HepG2 (cell line): ENCODE results near the gene MMP10. TPM values are rescaled to one million over a fixed set of nuclear protein-coding genes. Genes with fewer than 3 reads are reported as not detected.

Experiments
- ESRRA ChIP-seq: sonication (generic); formaldehyde crosslinking; IDR thresholded peaks from 2 replicates; pipeline ENCODE4 v1.5.1; 2020; ENCODE audit warnings: mild to moderate bottlenecking, low read depth, missing genetic modification reagents
- HNRNPH1 ChIP-seq: fragments of 200-400 bp; formaldehyde crosslinking; optimal IDR thresholded peaks from 2 replicates; pipeline ENCODE3; 2017; ENCODE audit warnings: mild to moderate bottlenecking, low read depth, low read length
- HOXA7 ChIP-seq: sonication (generic); formaldehyde crosslinking; IDR thresholded peaks from 2 replicates; pipeline ENCODE4 v1.8.1; 2022; ENCODE audit warnings: mild to moderate bottlenecking, missing genetic modification reagents, moderate library complexity
- NPAS2 ChIP-seq: sonication (generic); formaldehyde crosslinking; IDR thresholded peaks from 2 replicates; pipeline ENCODE4 v1.8.0; 2022; ENCODE audit warnings: mild to moderate bottlenecking, missing genetic modification reagents, borderline replicate concordance
- SP1 ChIP-seq, 2 experiments: fragments of 450-650 bp in 1 of 2; sonication (generic) in 1 of 2; formaldehyde crosslinking in 1 of 2; IDR thresholded peaks; 2 replicates each; pipeline versions ENCODE4 v1.4.0 to v1.6.1; 2016 to 2020; ENCODE audit warnings: missing genetic modification reagents in 1 of 2
- TAF1 ChIP-seq: sonication (generic); formaldehyde crosslinking; IDR thresholded peaks from 2 replicates; pipeline ENCODE4 v1.4.0; 2020; ENCODE audit warnings: missing genetic modification reagents
- ZNF589 ChIP-seq: sonication (generic); formaldehyde crosslinking; conservative IDR thresholded peaks from 2 replicates; pipeline ENCODE4 v1.8.0; 2022; ENCODE audit warnings: mild to moderate bottlenecking, moderate library complexity, missing genetic modification reagents
- ZNF614 ChIP-seq: IDR thresholded peaks from 2 replicates; pipeline ENCODE4 v1.6.1; 2018; ENCODE audit warnings: missing biosample characterization, missing genetic modification reagents, inconsistent platforms, borderline replicate concordance
- ZNF720 ChIP-seq: sonication (generic); formaldehyde crosslinking; IDR thresholded peaks from 2 replicates; pipeline ENCODE4 v1.4.0; 2020; ENCODE audit warnings: missing genetic modification reagents
- polyA plus RNA-seq, 8 experiments: library from polyadenylated mRNA; depleted of rRNA in 3 of 8; stranded (reverse) in 7 of 8; unstranded in 1 of 8; fragments of >200 nt; fragmentation: Illumina TruSeq in 4 of 8; extraction: Trizol in 4 of 8; gene quantifications; 2 replicates each; pipeline versions ENCODE4 v1.2.1 to v1.2.3, GENCODE V29; 2011 to 2016; ENCODE audit warnings: low read depth in 4 of 8, missing spikeins in 1 of 8, mixed read lengths in 1 of 8; ENCODE audit not compliant: insufficient read depth in 1 of 8
- total RNA-seq, 5 experiments: library from RNA; depleted of rRNA; stranded (reverse); fragments of >200 nt; fragmentation: Illumina TruSeq; extraction: Trizol; gene quantifications; 2 replicates each; pipeline ENCODE4 v1.2.3, GENCODE V29; 2016; ENCODE audit warnings: low read depth in 1 of 5
- TF ChIP-seq, protein P1 (sequence below): sonication (generic); formaldehyde crosslinking; IDR thresholded peaks from 2 replicates; pipeline ENCODE4 v1.8.0; 2022; ENCODE audit warnings: mild to moderate bottlenecking, missing genetic modification reagents, moderate library complexity
- TF ChIP-seq, protein P2 (sequence below): sonication (generic); formaldehyde crosslinking; IDR thresholded peaks from 2 replicates; pipeline ENCODE4 v1.5.0; 2020; ENCODE audit warnings: mild to moderate bottlenecking, missing genetic modification reagents, borderline replicate concordance
- TF ChIP-seq, protein P3 (sequence below): sonication (generic); formaldehyde crosslinking; IDR thresholded peaks from 2 replicates; pipeline ENCODE4 v1.5.0; 2020; ENCODE audit warnings: mild to moderate bottlenecking, missing genetic modification reagents

MMP10 gene
- total and polyA plus RNA-seq, 2 of the 13 experiments (the other 11 are each of a cell fraction or from before 2014, with no cell fraction given) = 0.03 TPM; not detected in 1

DNA sequence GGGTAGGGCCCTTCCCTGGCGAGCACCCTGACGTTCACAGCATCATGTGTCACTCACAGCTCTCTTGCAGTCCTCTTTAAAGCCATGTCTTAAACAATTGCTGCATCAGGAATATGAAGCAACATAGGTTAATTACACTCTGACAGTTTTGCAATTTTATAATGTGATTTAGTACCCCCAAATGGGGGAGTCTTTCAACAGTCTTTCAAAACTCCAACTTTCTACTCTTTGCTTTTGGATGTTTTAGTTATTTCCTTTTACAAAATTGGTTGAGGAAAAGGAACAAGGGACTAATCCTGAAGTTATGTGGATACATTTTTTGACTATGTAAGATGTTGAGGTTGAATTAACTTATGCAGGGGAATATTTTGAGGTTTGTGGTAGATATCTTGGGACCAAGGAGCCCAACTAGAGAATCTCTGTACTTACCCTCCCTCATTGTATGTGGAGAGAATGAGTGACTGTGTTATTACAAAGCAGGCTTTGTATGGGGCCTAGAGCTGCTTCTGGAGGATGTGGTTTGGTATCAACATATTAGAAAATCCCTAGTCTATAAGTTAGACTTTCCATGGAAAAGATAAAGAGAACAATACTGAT, 55.4 kb downstream of the MMP10 start, which contains the start of gene MMP8 (continued):
- TF ChIP-seq, protein P1, sequence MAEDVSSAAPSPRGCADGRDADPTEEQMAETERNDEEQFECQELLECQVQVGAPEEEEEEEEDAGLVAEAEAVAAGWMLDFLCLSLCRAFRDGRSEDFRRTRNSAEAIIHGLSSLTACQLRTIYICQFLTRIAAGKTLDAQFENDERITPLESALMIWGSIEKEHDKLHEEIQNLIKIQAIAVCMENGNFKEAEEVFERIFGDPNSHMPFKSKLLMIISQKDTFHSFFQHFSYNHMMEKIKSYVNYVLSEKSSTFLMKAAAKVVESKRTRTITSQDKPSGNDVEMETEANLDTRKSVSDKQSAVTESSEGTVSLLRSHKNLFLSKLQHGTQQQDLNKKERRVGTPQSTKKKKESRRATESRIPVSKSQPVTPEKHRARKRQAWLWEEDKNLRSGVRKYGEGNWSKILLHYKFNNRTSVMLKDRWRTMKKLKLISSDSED (CRISPR knock-in tag) = no peak
- TF ChIP-seq HNRNPH1 (no peak), ZNF720 (CRISPR knock-in tag) (no peak), ESRRA (CRISPR knock-in tag) (no peak), ZNF614 (no peak), SP1 (IDR thresholded peaks at IDR 0.05) (no peak), SP1 (CRISPR knock-in tag; IDR thresholded peaks at IDR 0.05) (no peak), HOXA7 (CRISPR knock-in tag) (no peak), TAF1 (CRISPR knock-in tag) (no peak), NPAS2 (CRISPR knock-in tag) (no peak), ZNF589 (CRISPR knock-in tag) (no peak)
- TF ChIP-seq, protein P2, sequence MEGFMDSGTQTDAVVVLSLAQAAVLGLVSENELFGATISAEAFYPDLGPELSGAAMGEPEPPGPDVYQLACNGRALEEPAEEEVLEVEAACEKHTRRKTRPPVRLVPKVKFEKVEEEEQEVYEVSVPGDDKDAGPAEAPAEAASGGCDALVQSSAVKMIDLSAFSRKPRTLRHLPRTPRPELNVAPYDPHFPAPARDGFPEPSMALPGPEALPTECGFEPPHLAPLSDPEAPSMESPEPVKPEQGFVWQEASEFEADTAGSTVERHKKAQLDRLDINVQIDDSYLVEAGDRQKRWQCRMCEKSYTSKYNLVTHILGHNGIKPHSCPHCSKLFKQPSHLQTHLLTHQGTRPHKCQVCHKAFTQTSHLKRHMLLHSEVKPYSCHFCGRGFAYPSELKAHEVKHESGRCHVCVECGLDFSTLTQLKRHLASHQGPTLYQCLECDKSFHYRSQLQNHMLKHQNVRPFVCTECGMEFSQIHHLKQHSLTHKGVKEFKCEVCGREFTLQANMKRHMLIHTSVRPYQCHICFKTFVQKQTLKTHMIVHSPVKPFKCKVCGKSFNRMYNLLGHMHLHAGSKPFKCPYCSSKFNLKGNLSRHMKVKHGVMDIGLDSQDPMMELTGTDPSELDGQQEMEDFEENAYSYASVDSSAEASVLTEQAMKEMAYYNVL (CRISPR knock-in tag) = no peak
- TF ChIP-seq, protein P3, sequence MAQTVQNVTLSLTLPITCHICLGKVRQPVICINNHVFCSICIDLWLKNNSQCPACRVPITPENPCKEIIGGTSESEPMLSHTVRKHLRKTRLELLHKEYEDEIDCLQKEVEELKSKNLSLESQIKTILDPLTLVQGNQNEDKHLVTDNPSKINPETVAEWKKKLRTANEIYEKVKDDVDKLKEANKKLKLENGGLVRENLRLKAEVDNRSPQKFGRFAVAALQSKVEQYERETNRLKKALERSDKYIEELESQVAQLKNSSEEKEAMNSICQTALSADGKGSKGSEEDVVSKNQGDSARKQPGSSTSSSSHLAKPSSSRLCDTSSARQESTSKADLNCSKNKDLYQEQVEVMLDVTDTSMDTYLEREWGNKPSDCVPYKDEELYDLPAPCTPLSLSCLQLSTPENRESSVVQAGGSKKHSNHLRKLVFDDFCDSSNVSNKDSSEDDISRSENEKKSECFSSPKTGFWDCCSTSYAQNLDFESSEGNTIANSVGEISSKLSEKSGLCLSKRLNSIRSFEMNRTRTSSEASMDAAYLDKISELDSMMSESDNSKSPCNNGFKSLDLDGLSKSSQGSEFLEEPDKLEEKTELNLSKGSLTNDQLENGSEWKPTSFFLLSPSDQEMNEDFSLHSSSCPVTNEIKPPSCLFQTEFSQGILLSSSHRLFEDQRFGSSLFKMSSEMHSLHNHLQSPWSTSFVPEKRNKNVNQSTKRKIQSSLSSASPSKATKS (CRISPR knock-in tag) = no peak
